GM21367 (cell line): Measurements from ENCODE around the gene C12orf54.
"Not testable (repeated sequence)": the region's sequence is repeated elsewhere in the genome, so short reads cannot be mapped to it uniquely, and the experiment has no call there.

ENCODE experiments used
- ATAC-seq: cut with Tn5 transposase; IDR thresholded peaks from one replicate; pipeline ENCODE4 v1.9.1; 2021; ENCODE audit not compliant: unreplicated experiment

Gene C12orf54

DNA sequence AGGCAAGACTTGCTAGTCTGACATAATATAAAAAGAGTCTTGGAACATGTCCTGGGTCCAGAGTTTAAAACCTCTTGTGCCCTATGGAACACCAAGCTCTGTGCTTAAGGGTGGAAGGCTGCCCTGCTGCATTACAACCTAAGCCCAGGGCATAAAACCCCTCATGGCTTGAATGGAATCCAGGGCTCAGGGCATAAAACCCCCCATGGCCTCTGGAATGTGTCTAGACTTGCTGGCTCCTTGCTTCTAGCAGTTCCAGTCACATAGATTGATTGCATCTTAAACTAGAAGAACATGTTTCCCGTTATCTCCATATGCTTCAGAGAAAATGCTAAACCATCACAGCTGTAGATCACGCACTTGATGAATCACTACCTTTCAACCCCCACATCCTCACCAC, 24.5 kb downstream of the C12orf54 start:
- not testable (repeated sequence) for ATAC-seq

DNA sequence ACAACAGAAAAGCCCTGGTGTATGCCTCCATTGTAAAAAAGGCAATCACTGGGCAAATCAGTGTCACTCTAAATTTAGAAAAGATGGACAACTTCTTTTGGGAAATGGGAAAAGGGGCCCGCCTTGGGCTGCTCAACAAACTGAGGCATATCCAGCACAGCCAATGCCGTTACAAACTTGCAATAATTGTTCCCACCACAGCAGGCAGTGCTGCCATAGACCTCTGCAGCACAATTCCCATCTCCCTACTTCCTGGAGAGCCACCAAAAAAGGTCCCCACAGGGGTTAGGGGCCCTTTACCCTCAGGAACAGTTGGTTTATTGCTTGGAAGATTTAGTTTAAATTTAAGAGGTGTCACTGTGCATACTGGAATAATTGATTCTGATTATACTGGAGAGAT, 26.7 kb downstream of the C12orf54 start:
- no peak for ATAC-seq

DNA sequence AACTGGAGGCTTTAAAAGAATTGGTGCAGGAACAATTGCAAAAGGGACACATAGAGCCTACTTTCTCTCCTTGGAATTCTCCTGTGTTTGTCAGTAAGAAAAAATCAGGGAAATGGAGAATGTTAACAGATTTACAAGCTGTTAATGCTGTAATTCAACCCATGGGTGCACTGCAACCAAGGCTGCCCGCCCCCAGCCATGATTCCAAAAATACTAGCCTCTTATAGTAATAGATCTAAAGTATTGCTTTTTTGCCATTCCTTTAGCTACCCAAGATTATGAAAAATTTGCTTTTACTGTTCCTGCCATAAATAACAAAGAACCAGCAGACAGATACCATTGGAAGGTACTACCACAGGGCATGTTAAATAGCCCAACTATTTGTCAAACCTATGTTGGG, 27.8 kb downstream of the C12orf54 start:
- ATAC-seq, result no peak

DNA sequence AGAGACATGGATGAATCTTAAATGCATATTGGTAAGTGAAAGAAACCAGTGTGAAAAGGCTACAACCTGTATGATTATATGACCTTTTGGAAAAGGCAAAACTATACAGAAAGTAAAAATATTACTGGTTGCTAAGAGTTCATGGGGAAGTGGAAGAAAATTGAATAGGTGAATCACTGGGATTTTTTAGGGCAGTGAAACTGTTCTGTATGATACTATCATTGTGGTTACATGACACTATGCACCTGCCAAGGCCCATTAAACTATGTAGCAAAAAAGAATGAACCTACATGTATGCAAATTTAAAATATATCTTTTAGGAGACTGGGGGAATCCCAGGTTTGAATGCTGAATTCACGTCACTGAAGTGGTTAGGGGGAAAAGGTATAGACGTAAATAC, 30.6 kb downstream of the C12orf54 start:
- peak; percentile 80 for ATAC-seq

DNA sequence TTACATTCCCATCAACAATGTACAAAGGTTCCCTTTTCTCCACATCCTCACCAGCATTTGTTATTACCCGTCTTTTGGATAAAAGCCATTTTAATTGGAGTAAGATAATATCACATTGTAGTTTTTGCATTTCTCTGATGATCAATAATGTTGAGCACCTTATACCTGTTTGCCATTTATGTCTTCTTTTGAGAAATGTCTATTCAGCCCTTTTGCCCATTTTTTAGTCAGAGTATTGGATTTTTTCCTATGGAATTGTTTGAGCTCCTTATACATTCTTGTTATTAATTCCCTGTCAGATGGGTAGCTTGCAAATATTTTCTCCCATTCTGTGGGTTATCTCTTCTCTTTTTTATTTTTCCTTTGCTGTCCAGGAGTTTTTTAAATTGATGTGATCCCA, 32.4 kb downstream of the C12orf54 start:
- no peak for ATAC-seq

DNA sequence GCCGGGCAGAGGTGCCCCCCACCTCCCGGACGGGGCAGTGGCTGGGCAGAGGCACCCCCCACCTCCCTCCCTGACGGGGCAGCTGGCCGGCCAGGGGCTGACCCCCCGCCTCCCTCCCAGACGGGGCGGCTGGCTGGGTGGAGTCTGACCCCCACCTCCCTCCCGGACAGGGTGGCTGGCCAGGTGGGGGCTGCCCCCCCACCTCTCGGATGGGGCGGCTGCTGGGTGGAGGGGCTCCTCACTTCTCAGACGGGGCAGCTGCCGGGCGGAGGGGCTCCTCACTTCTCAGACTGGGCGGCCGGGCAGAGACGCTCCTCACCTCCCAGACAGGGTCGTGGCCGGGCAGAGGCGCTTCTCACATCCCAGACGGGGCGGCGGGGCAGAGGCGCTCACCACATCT, 38.1 kb downstream of the C12orf54 start:
- ATAC-seq, result not testable (repeated sequence)

DNA sequence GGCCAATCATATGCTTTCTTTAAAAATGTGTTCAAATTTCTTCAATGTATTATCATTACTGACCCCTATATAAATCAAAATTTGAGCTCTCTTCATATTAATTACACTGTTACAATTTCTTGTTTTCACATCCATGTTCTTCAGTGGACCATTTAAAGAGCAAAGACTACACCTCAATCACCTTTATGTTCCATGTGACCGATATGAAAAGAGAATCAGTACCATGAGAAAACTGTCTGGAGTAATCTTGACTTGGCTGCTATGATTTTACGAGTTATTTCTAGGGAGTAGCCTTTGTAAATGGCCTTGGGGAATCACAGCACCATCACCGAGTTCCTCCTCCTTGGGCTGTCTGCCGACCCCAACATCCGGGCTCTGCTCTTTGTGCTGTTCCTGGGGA, 43.0 kb downstream of the C12orf54 start, which contains the start of gene OR8S1:
Gene OR8S1 (plus strand): TSS at position 301 of the 400 bp plus-strand sequence. CDS start 0 bp downstream, at position 301.
- no peak for ATAC-seq

DNA sequence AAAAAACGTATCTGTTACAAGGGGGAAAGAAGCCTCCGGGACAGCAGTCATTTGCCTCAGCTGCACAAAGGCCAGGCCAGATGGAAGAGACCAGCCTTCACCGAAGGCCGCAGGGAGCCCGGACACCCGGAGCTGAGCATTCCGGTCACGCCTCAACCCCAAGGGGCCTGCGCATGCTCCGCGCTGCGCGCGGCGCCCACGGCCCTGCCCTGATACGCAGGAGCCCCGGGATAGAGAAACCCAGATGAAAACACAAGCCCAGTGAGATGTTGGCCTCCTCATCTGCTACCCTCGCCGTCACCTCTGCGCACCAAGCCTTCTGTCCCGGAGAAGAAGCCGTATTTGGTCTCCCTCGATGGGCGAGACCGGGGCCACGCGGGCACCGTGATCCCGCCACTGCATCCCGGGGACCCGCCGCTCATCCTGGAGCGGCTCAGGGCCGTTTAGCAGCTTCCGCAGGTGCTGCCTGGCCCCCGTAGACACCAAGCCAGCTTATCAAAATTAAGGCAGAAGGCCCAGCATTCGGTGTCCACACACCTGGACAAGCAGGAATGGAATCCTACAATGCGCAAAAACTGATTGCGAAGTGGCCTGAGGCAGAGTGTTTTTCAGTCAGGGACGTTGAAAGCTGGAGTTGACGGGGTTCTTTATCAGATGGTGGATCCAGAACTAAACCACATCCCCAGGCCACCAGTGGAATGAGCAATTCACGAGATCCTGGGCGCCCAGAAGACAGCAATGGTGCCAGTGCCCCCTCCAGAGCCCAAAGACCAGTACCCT, 45.8 kb downstream of the C12orf54 start:
- ATAC-seq, result no peak

DNA sequence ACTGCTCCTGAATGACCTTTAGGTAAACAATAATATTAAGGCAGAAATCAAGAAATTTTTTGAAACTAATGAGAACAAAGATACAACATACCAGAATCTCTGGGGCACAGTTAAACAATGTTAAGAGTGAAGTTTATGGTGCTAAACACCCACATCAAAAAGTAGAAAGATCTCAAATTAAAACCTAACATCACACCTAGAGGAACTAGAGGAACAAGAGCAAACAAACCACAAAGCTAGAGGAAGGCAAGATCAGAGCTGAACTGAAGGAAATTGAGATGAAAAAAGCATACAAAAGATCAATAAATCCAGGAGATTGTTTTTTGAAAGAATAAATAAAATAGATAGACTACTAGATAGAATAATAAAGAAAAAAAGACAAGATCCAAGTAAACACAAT, 50.3 kb downstream of the C12orf54 start:
- no peak for ATAC-seq

DNA sequence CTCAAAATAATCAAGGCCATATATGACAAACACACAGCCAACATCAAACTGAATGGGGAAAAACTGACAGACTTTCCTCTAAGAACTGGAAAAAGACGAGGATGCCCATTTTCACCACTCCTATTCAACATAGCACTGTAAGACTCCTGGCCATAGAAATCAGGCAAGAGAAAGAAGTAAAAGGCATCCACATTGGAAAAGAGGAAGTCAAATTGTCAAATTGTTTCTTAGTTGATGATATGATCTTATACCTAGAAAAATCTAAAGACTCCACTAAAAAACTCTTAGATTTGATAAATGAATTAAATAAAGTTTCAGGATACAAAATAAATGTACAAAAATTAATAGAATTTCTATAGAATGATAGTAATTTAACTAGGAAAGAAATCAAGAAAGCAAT, 54.3 kb downstream of the C12orf54 start:
- ATAC-seq, result no peak

DNA sequence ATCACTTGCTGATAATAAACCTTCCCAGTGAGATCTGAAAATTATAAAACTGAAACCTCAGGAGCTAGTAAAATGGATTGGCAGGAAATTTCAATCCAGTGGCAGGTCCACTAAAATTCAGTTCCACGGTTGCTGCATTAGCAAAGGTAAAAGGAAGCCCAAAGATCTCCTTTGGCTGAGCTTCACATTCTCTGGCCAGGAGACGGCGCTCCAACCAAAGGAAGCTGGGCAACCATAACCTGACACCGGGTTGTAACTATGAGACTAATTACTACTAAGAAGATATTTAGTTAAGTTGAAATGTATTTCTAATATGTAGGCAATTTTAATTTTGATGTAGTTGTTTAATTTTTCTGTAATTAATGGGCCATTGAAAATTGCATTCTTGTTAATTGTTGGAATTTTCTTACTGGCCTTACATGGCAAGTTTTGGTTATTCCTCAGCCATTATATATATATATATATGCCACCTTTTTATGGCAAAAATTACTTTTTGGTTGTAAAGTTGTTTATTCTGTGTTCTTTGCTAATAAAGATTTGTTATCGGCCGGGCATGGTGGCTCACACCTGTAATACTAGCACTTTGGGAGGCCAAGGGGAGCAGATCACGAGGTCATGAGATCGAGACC, 60.1 kb downstream of the C12orf54 start:
- no peak for ATAC-seq

DNA sequence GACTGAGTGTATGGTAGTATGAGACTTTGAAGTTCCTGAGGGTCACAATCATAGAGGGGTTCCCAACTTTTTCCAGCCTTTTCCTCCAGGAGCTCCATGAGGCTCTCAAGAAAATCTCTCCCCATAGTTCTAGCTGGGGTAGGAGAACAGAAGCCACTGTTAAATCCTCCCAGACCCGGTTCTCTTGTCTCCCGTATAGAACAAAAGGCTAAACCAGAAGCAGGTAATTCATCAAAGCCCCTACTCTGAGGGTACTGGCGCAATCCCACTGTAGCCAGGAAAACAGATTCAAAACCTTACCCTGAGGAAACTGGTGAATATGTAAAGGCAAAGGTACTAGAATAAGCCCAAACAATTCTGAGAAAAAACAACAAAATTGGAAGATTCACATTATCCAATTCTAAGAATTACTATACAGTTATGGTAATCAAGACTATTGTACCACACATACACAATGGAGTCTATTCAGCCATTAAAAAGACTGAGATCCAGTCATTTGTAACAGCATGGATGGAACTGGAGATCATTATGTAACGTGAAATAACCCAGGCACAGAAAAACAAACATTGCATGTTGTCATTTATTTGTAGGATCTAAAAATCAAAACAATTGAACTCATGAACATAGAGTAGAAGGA, 63.7 kb downstream of the C12orf54 start:
- no peak for ATAC-seq
